ENCODE results near the gene ANKRD33B. TPM values are rescaled to one million over a fixed set of nuclear protein-coding genes. Genes with fewer than 3 reads are reported as not detected.
"Not testable (repeated sequence)": the region's sequence is repeated elsewhere in the genome, so short reads cannot be mapped to it uniquely, and the experiment has no call there.

Gene ANKRD33B
- total RNA-seq, 1 donor from 2014 or later: 2.9 TPM

GRCh38 chr5:10655972-10656830, 92.3 kb downstream of the ANKRD33B start:
- DNase-seq: no peak
- intact Hi-C loops (cut with DNase I): no loop called here
- ATAC-seq (ENCODE audit: poor library complexity): no peak

- ATAC-seq (ENCODE audit: poor library complexity) (no peak), DNase-seq (no peak)
- intact Hi-C loops (cut with DNase I): no loop called here
Measured at GRCh38 chr5:10658265-10658664, 94.4 kb downstream of the ANKRD33B start.

- intact Hi-C loops (cut with DNase I): no loop called here
- DNase-seq: no peak
Measured at GRCh38 chr5:10660135-10660534, 96.3 kb downstream of the ANKRD33B start.

DNA sequence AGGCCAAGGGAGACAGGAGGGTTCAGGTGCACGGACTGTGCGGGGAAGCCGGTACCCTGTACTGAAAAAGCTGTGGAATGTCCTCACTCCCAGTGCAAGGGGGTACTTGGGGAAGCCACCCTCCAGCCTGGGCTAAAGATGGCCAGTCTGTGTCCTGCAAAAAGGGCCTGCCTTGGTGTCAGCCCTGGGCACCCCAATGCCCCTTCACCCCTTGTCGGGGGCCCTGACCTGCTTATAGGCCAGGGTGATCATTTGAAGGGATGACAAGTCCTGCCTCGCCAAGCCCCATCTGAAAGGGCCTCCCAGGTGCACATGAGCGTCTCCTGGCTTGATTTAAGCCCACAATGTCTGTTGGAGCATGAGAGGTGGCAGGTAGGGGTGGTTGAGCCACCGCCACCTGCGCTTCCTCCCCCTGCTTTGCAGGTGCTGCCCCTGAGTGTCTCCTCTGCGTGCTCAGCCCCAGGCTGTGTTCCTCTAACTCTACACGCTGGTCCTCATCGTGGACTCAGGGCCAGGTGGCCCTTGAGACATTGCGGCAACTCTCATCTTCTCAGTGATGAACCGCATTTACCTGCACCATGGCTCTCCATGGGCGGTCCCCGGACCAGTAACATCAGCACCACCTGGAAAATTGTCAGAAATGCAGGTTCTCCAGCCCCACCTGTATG, 97.0 kb downstream of the ANKRD33B start:
- intact Hi-C loops (cut with DNase I): no loop called here
- no peak for DNase-seq
- no peak for ATAC-seq (ENCODE audit: poor library complexity)

More at GRCh38 chr5:10660135-10660534, 96.3 kb downstream of the ANKRD33B start:
- ATAC-seq (ENCODE audit: poor library complexity): no peak

DNA sequence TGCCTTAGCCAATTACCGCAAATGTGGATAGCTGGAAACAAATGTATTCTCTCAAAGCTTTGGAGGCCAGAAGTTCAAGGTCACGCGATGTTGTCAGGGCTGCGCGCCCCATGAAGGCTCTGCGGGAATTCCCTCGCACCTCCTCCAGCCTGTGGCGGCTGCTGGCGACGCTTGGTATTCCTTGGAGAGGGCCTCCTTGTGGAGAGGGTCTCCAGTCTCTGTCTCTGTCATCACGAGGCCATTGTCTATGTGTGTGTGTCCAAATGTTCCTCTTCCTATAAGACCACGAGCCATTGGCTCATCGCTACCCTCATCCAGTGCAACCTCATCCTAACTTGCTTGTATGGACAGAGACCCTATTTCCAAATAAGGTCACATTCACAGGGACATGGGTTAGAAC, 97.5 kb downstream of the ANKRD33B start:
- DNase-seq (no peak), ATAC-seq (ENCODE audit: poor library complexity) (no peak)
- intact Hi-C loops (cut with DNase I): no loop called here

DNA sequence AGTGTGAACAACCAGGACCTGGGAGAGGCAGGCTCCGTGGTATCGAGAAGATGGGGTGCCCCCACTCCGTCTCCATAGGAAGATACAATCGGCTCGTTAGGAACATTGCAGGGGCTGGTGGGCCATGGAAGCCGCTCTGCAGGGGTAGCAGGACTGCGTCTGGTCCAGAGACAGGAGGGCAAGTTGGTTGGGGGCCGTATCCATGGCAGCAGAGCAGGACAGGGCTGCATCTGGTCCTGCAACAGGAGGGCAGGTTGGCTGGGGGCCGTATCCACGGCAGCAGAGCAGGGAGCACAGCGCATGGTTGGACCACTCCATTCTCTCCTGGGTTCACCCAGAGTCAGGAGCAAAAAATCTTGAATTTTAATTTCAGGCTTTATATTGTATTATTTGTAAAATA, 98.2 kb downstream of the ANKRD33B start:
- intact Hi-C loops (cut with DNase I): no loop called here
- no peak for DNase-seq
- ATAC-seq (ENCODE audit: poor library complexity): no peak

DNA sequence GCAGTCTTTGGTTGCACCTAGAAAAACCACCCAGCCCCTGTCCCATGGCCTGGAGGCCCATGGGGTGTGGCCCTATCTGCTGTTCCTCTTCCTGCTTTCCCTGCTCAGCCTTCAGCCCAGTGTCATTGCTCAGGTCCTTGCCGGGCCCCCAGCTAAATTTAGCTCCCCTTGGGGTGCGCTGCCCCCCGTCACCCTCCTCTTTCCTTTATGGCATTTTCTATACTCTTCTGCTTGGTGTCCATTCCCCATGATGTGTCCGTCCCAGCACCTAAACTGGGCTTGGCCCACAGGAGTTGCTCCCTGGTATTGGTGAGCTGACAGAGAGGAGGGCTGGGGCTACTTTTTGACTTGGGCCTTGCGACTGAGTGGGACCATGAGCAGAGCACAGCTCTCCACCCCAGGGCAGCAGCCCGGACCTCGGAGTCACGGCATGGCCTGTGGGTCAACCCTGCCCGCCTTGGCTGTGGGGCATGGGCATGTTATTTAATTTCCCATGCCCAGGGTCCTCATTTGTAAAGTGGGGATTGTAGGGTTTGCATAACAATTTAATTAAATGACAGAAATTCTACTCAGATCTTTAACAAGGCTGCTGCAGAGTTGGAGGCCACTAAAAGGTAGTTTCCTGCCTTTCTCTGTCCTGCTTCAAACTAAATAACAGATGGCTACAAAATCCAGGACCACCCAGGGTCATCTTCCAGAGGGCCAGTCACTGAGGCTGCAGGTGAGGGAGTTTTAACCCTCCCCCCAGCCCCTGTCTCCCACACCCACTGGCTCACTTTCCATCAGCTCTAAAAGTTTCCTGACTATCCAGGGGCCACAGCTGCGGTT, 99.0 kb downstream of the ANKRD33B start:
- ATAC-seq (ENCODE audit: poor library complexity): no peak
- intact Hi-C loops (cut with DNase I): no loop called here
- no peak for DNase-seq

GRCh38 chr5:10663489-10664179, 99.8 kb downstream of the ANKRD33B start:
- intact Hi-C loops (cut with DNase I): no loop called here
- peak; percentile 77 for ATAC-seq (ENCODE audit: poor library complexity)
- no peak for DNase-seq

GRCh38 chr5:10664180-10664769, 100.4 kb downstream of the ANKRD33B start:
- DNase-seq; ATAC-seq (ENCODE audit: poor library complexity); intact Hi-C loops (cut with DNase I): not testable (repeated sequence)

- intact Hi-C loops (cut with DNase I): no loop called here
- no peak for DNase-seq
- ATAC-seq (ENCODE audit: poor library complexity): no peak
Measured at GRCh38 chr5:10665799-10666198, 101.9 kb downstream of the ANKRD33B start.

DNA sequence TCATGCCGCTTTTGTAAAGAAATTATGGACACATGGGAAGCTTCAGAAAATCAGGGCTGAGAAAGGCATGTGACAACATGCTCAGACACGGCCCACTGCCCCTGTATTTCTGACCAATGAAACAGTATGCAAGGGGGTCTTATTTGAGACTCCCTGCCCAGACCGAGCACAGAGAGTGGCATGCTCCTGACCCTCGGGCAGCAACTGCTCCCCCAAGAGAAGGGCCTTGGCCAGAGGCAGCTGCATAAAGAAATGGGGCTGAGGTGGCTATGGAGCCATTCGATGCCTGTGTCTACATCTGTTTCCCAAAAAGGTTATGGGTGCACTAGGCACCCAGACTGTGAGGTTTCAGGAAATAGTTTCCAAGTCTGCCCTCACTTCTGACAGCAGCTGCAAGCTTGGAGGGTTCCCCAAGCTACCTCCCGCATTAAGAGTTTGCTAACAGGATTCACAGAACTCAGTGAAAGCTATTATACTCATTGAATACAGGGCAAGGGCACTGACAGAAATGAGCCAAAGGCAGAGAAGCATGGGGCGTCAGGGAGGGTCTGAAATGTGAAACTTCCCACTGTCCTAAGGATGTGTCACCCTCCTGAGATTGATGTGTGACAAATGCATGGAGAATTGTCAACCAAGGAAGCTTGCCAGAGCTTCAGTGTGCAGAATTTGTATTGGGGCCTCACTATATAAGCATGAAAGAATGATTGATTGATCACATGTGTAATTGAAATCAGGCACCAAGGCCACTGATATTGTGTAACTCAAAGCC, 102.8 kb downstream of the ANKRD33B start:
- DNase-seq: no peak
- ATAC-seq (ENCODE audit: poor library complexity): no peak
- intact Hi-C loops (cut with DNase I): no loop called here

- ATAC-seq (ENCODE audit: poor library complexity) (no peak), DNase-seq (no peak)
- intact Hi-C loops (cut with DNase I): no loop called here
Measured at GRCh38 chr5:10667431-10668057, 103.7 kb downstream of the ANKRD33B start.

GRCh38 chr5:10668697-10669096, 104.8 kb downstream of the ANKRD33B start:
- DNase-seq: no peak
- ATAC-seq (ENCODE audit: poor library complexity): no peak
- intact Hi-C loops (cut with DNase I): no loop called here

DNA sequence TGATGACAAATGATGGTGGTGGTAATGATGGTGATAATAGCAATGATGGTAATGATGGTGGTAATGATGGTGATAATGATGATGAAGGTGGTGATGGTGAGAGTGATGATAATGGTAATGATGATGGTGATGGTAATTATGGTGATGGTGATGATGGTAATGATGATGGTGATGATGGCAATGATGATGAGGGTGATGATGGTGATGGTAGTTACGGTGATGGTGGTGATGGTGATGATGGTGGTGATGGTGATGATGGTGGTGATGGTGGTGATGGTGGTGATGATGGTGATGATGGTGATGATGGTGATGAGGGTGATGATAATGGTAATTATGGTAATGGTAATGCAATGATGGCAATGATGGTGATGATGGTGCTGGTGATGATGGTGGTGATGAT, 106.1 kb downstream of the ANKRD33B start:
- DNase-seq (no peak), ATAC-seq (ENCODE audit: poor library complexity) (no peak)
- intact Hi-C loops (cut with DNase I): no loop called here

- intact Hi-C loops (cut with DNase I): no loop called here
- DNase-seq: no peak
- no peak for ATAC-seq (ENCODE audit: poor library complexity)
Measured at GRCh38 chr5:10671041-10672008, 107.5 kb downstream of the ANKRD33B start.
